NCI-H1092 (cell line): ENCODE measurements around the gene ADCY2.

Experiments
- DNase-seq: peaks from one replicate; lab custom pipeline; 2025; lab: John Stamatoyannopoulos, UW

The ADCY2 gene

GRCh38 chr5:7834982-7835381 is 439.0 kb downstream of the ADCY2 start:
- DNase-seq, result no peak

GRCh38 chr5:7837403-7837802 is 441.5 kb downstream of the ADCY2 start:
- DNase-seq, result no peak

GRCh38 chr5:7842531-7842930 is 446.6 kb downstream of the ADCY2 start:
- no peak for DNase-seq

GRCh38 chr5:7844901-7845300 is 449.0 kb downstream of the ADCY2 start:
- DNase-seq, result no peak

GRCh38 chr5:7845557-7845956 is 449.6 kb downstream of the ADCY2 start:
- DNase-seq, result no peak

GRCh38 chr5:7846327-7846726 is 450.4 kb downstream of the ADCY2 start:
- DNase-seq, result no peak

- no peak for DNase-seq
Observed at GRCh38 chr5:7848296-7848695, 452.4 kb downstream of the ADCY2 start.

GRCh38 chr5:7849681-7850394 is 453.9 kb downstream of the ADCY2 start:
- DNase-seq, result peak; percentile 36

- peak; percentile 43 for DNase-seq
Observed at GRCh38 chr5:7850395-7851239, 454.7 kb downstream of the ADCY2 start, which contains the start of gene CFAP90. CFAP90 (minus strand) TSS chr5:7851133; CDS start chr5:7851021, 112 bp downstream.

- DNase-seq, result no peak
Observed at GRCh38 chr5:7851240-7851592, 455.3 kb downstream of the ADCY2 start.

- no peak for DNase-seq
Observed at GRCh38 chr5:7851617-7852289, 455.8 kb downstream of the ADCY2 start.

- no peak for DNase-seq
Observed at GRCh38 chr5:7852542-7852941, 456.6 kb downstream of the ADCY2 start.

GRCh38 chr5:7852988-7853387 is 457.1 kb downstream of the ADCY2 start:
- DNase-seq, result no peak

- no peak for DNase-seq
Observed at GRCh38 chr5:7855611-7856010, 459.7 kb downstream of the ADCY2 start.

- DNase-seq, result no peak
Observed at GRCh38 chr5:7856855-7857254, 460.9 kb downstream of the ADCY2 start.

GRCh38 chr5:7857361-7857760 is 461.4 kb downstream of the ADCY2 start:
- no peak for DNase-seq

- no peak for DNase-seq
Observed at GRCh38 chr5:7857926-7858632, 462.1 kb downstream of the ADCY2 start.

- no peak for DNase-seq
Observed at GRCh38 chr5:7866196-7866595, 470.3 kb downstream of the ADCY2 start.

GRCh38 chr5:7867260-7867659 is 471.3 kb downstream of the ADCY2 start:
- no peak for DNase-seq

- DNase-seq, result no peak
Observed at GRCh38 chr5:7868427-7868772, 472.5 kb downstream of the ADCY2 start.

- DNase-seq, result peak; percentile 94
Observed at GRCh38 chr5:7868773-7869473, 473.0 kb downstream of the ADCY2 start, which contains the start of the genes FASTKD3 and MTRR. FASTKD3 (minus strand) TSS chr5:7869031; CDS start chr5:7868083, 948 bp downstream. MTRR (plus strand) TSS chr5:7869148; CDS start chr5:7870795, 1,647 bp downstream.
